ENCODE measurements around the gene GLRX. TPM values are rescaled to one million over a fixed set of nuclear protein-coding genes. Genes with fewer than 3 reads are reported as not detected.

The GLRX gene
- polyA plus RNA-seq, 2 of the 4 experiments (the other 2 are of a cell fraction) = 106 to 329 TPM

- TF ChIP-seq HEYL (CRISPR knock-in tag; IDR thresholded peaks at IDR 0.05) (no peak), POLR2AphosphoS2 (conservative IDR thresholded peaks at IDR 0.05; ENCODE audit: low read length) (no peak), CEBPB (IDR thresholded peaks at IDR 0.05) (no peak), E2F6 (IDR thresholded peaks at IDR 0.05; ENCODE audit: borderline replicate concordance, low read depth) (no peak), JUNB (IDR thresholded peaks at IDR 0.05) (no peak), PBX3 (IDR thresholded peaks at IDR 0.05) (no peak), POLR2A (IDR thresholded peaks at IDR 0.05; ENCODE audit: low read length) (no peak), TP53 (CRISPR knock-in tag; IDR thresholded peaks at IDR 0.05) (no peak), CHD4 (IDR thresholded peaks at IDR 0.05; ENCODE audit: borderline replicate concordance) (no peak), EHMT2 (IDR thresholded peaks at IDR 0.05; ENCODE audit: low read depth) (no peak), ESRRA (IDR thresholded peaks at IDR 0.05; ENCODE audit: borderline replicate concordance, low read length) (no peak), TFCP2L1 (CRISPR knock-in tag; IDR thresholded peaks at IDR 0.05) (no peak), RCOR1 (IDR thresholded peaks at IDR 0.05; ENCODE audit: low read depth, low read length) (no peak), MAZ (IDR thresholded peaks at IDR 0.05; ENCODE audit: borderline replicate concordance, low read depth, low read length) (no peak), RNF2 (IDR thresholded peaks at IDR 0.05; ENCODE audit: borderline replicate concordance, low read depth) (no peak), MYC (IDR thresholded peaks at IDR 0.05; ENCODE audit: borderline replicate concordance, low read length) (no peak), ZNF302 (CRISPR knock-in tag; IDR thresholded peaks at IDR 0.05) (no peak), EP300 (IDR thresholded peaks at IDR 0.05) (no peak), SREBF2 (IDR thresholded peaks at IDR 0.05) (no peak)
- Histone ChIP-seq H3K4me3 (no peak overlapping the region), H3K4me1 (peaks cover 69% of the 10 kb centered on the region), H3K27ac (no peak overlapping the region), H3K9me3 (peaks cover 6% of the 10 kb centered on the region), H3K4me2 (no peak overlapping the region)
- POLR2A ChIA-PET = no interaction called here
- DNase-seq (ENCODE audit: low read depth in 1 of 2, low spot score in 1 of 2) (no peak), ATAC-seq (no peak), FAIRE-seq (no peak)
- CTCF ChIA-PET = interaction anchor here (1.1 to 6.7 kb wide), 5 partner anchors 13 to 529 kb away, joined by 3 to 44 read pairs (median 5); no protein-coding TSS in a partner anchor
- WGBS (ENCODE audit: missing lambda C conversion rate) = 86% methylated on average over 7 of the region's 7 CpGs
Measured at GRCh38 chr5:95806687-95807086, 15.8 kb downstream of the GLRX start.

- DNase-seq (ENCODE audit: low read depth in 1 of 2, low spot score in 1 of 2) (no peak), ATAC-seq (no peak), FAIRE-seq (no peak)
- no peak for TF ChIP-seq CTCF (IDR thresholded peaks at IDR 0.05)
- no peak for TF ChIP-seq EP300 (IDR thresholded peaks at IDR 0.05)
- no peak for TF ChIP-seq EHF (CRISPR knock-in tag; IDR thresholded peaks at IDR 0.05)
- TF ChIP-seq JUN (IDR thresholded peaks at IDR 0.05) = no peak
- TF ChIP-seq TFCP2L1 (CRISPR knock-in tag; IDR thresholded peaks at IDR 0.05) = no peak
- no peak for TF ChIP-seq KDM5A (IDR thresholded peaks at IDR 0.05)
- no peak for TF ChIP-seq ELK1 (IDR thresholded peaks at IDR 0.05; ENCODE audit: low read depth, low read length)
- TF ChIP-seq FOSB (CRISPR knock-in tag; IDR thresholded peaks at IDR 0.05) = no peak
- TF ChIP-seq MAZ (IDR thresholded peaks at IDR 0.05; ENCODE audit: borderline replicate concordance, low read depth, low read length) = no peak
- TF ChIP-seq HDAC2 (IDR thresholded peaks at IDR 0.05) = no peak
- no peak for TF ChIP-seq CHD4 (IDR thresholded peaks at IDR 0.05; ENCODE audit: borderline replicate concordance)
- no peak for TF ChIP-seq ZFP36 (IDR thresholded peaks at IDR 0.05; ENCODE audit: borderline replicate concordance, partially characterized antibody)
- no peak for TF ChIP-seq MAFK (IDR thresholded peaks at IDR 0.05; ENCODE audit: partially characterized antibody)
- TF ChIP-seq MAX (IDR thresholded peaks at IDR 0.05) = no peak
- no peak for TF ChIP-seq NR3C1 (IDR thresholded peaks at IDR 0.05)
- no peak for TF ChIP-seq HOXA7 (CRISPR knock-in tag; IDR thresholded peaks at IDR 0.05)
- TF ChIP-seq RFX5 (IDR thresholded peaks at IDR 0.05) = no peak
- no peak for TF ChIP-seq TP53 (CRISPR knock-in tag; IDR thresholded peaks at IDR 0.05)
- Histone ChIP-seq H3K4me3 (no peak overlapping the region), H3K4me1 (peaks cover 59% of the 10 kb centered on the region), H3K4me2 (peak overlapping the region; percentile 54; the same call in 1 of the 3 replicates), H3K27ac (peak overlapping the region; percentile 73 to 82), H3K9me3 (peaks cover 6% of the 10 kb centered on the region)
- ChIA-PET POLR2A (no interaction called here), CTCF (interaction anchor here (1.1 to 6.7 kb wide), 2 partner anchors 18 to 23 kb away, joined by 4 to 44 read pairs; partner anchors contain the start of gene GLRX)
- 82% methylated on average over 6 of the region's 6 CpGs for WGBS (ENCODE audit: missing lambda C conversion rate)
Measured at GRCh38 chr5:95804736-95805539, 17.6 kb downstream of the GLRX start.

Measured in A549 (cell line).